Kidney epithelial cell (primary cell): Measurements from ENCODE around the gene NPBWR2. TPM values are rescaled to one million over a fixed set of nuclear protein-coding genes. Genes with fewer than 3 reads are reported as not detected.

ENCODE experiments used
- DNase-seq: peaks from one replicate; pipeline ENCODE4 v3.0.0-alpha.2; 2010; ENCODE audit warnings: low read depth
- H3K27me3 ChIP-seq: 2 replicates; pipeline ENCODE4 v1.6.0; 2011; ENCODE audit warnings: low read length; ENCODE audit not compliant: control insufficient read depth, insufficient read depth
- H3K36me3 ChIP-seq: 2 replicates; pipeline ENCODE4 v1.5.1; 2011; ENCODE audit warnings: low read length; ENCODE audit not compliant: control insufficient read depth, insufficient read depth
- H3K4me3 ChIP-seq: 2 replicates; pipeline ENCODE4 v1.5.1; 2011; ENCODE audit warnings: low read depth, mild to moderate bottlenecking, control low read depth, low read length
- total RNA-seq: library from RNA; depleted of rRNA; stranded (reverse); fragments of >200 nt; gene quantifications from 2 replicates; pipeline ENCODE4 v1.2.3, GENCODE V29; 2015
- TF ChIP-seq, protein P1 (sequence below): IDR thresholded peaks from 2 replicates; pipeline ENCODE4 v1.5.1; 2011; ENCODE audit warnings: mild to moderate bottlenecking, moderate library complexity, low read length, control low read depth, inconsistent platforms; ENCODE audit not compliant: insufficient read depth, poor library complexity, severe bottlenecking

NPBWR2 gene
- total RNA-seq, 1 donor from 2014 or later = not detected

DNA sequence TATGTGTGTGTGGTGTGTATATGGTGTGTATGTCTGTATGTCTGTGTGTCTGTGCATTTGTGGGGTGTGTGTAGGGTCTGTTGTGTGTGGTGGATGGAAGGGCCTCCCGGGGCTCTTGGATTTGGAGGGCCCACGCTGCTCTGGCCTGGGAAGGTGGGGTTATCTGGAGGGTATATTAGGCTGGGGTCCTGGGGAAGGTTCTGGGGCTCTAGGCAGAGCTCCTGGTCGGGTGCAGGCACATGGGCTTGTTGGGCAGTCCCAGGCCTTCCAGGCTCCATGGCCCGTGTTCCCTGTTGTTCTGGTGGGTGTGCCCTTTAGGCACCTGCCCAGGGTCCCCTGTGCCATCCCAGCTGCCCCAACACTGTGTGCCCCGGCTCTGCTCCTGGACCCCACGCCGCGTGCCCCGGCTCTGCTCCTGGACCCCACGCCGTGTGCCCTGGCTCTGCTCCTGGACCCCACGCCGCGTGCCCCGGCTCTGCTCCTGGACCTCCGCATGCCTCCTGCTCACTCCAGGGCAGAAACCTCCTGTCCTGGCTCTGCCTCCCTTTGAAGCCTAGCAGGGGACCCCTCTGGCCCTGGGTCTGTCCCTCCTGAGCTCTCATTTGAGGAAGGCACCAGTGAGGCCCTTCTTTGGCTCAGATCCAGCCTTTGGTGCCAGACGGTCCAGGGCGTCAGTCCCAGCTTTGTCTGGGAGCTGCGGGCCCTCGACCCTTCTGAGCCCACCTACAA lies 46.7 kb upstream of the NPBWR2 start:
- DNase-seq = no peak
- TF ChIP-seq, protein P1, sequence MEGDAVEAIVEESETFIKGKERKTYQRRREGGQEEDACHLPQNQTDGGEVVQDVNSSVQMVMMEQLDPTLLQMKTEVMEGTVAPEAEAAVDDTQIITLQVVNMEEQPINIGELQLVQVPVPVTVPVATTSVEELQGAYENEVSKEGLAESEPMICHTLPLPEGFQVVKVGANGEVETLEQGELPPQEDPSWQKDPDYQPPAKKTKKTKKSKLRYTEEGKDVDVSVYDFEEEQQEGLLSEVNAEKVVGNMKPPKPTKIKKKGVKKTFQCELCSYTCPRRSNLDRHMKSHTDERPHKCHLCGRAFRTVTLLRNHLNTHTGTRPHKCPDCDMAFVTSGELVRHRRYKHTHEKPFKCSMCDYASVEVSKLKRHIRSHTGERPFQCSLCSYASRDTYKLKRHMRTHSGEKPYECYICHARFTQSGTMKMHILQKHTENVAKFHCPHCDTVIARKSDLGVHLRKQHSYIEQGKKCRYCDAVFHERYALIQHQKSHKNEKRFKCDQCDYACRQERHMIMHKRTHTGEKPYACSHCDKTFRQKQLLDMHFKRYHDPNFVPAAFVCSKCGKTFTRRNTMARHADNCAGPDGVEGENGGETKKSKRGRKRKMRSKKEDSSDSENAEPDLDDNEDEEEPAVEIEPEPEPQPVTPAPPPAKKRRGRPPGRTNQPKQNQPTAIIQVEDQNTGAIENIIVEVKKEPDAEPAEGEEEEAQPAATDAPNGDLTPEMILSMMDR = no peak
- Histone ChIP-seq H3K27me3 (peaks cover 2% of the 10 kb centered on the region), H3K4me3 (no peak overlapping the region), H3K36me3 (no peaks in the 10 kb centered on the region)

DNA sequence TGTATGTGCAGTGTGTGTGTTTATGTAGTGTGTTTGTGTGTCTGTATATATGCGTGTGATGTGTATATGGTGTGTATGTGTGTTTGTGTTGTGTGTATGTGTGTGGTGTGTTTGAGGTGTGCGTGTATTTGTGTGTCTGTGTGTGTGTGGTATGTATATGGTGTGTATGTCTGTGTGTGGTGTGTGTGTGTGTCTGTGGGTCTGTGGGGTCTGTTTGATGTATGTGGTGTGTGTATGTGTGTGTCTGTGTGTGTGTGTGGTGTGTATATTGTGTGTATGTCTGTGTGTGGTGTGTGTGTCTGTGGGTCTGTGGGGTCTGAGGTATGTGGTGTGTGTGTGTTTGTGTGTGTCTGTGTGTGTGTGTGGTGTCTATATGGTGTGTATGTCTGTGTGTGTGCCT lies 46.0 kb upstream of the NPBWR2 start:
- Histone ChIP-seq H3K4me3 (no peak overlapping the region), H3K36me3 (no peaks in the 10 kb centered on the region), H3K27me3 (peaks cover 2% of the 10 kb centered on the region)
- TF ChIP-seq, protein P1 = no peak
- DNase-seq = no peak

DNA sequence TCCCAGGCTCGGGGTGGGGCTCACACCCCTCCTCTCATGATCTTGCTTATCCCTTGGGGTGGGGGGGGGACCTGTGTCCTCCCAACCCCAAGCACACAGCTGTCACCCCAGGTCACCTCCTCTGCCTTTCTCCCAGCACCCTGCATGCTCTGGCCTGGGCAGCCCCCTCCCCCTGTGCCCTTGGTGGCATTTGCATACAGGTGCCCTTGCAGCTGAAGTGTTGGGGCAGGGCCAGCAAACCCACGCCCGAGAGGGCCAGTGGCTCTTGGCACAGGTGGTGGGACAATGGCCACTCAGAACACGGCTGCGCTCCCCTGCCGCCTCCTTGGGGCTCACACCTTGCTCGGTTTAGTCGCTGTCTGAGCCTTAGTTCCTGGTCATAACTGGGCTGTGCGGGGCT lies 45.5 kb upstream of the NPBWR2 start:
- DNase-seq = no peak
- Histone ChIP-seq H3K27me3 (peaks cover 2% of the 10 kb centered on the region), H3K4me3 (no peak overlapping the region), H3K36me3 (no peaks in the 10 kb centered on the region)
- TF ChIP-seq, protein P1 = no peak

DNA sequence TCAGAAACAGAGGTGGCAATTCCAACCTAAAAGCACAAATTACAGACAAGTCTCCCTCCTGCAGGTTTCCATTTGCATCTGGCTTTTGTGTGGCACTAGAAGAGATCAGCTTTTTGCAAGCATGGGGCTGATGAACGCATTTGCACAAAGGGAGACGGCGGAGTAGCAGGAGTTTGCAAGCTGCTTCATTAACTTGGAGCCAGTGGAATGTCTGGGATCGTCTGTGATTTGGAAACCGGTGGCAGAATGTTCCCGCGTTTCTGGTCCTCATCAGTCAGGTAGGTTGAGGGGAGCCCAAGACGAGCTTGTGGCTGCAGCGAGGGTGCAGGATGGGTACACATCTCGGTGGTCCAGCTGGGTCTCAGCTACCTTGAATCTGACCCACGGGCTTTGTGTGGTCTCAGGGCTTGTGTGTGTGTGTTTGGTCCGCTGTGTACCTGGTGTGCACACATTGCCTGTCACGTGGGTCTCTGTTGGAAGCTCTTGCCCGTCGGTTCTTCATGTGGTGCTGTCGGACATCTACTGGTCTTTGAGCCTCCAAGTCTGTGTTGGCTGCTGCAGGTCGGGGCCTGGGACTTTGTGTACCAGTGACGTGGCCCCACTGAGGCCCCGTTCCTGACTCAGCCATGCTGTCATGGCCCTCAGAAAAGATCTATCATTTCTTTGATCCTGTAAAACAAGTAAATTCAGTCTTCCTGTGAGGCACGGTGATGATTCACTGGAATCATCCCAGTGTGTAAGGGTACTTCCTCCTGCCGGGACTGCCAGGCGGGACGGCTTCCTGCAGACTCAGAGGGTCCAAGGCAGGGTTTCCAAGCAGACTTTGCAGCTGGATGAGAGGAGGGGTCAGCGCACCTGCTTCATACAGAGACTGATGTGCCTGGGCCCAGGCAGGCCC lies 44.5 kb upstream of the NPBWR2 start:
- no peak overlapping the region for H3K4me3 ChIP-seq
- no peaks in the 10 kb centered on the region for H3K36me3 ChIP-seq
- TF ChIP-seq, protein P1 = no peak
- peak; percentile 18 for DNase-seq
- peaks cover 2% of the 10 kb centered on the region for H3K27me3 ChIP-seq

DNA sequence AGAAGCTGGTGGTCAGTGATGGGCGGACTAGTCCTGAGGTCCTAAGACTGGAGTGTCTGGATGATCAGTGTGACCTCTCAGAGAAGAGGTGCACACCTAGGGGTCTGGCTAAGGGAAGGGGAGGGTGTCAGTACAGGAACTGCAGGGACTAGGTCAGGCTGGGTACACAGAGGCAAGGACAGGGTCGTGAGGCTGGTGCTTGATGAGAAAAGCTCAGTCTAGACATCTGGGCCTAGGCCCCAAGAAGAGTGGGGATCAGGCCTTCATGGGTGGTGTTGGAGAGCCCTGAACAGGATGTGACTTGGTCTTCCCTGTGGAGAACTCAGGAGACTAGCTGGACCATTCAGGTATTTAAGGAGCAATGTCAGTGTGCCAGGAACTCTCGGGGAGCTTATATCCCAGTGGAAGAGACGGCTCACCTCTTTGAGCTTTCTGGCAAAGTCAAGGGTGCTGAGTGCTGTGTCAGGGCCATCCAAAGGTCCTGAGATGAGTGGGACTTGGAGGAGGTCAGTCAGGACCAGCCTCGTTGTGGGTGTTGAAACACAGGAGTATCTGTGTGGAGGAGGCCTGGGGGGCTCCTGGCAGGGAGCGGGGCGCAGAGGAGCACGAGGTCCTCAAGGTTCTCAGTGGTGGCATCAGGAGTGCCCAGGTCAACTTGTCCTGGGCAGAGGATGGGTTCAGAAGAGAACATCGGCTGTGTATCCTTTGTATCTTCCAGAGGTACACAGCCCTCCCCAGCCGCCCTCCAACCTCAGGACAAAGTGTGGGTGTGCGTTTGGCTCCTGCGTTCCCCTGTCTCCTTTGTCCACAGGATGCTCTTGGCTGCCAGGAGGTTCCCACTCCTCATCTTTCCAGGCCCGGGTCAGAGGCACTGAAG lies 43.6 kb upstream of the NPBWR2 start:
- peaks cover 2% of the 10 kb centered on the region for H3K27me3 ChIP-seq
- DNase-seq = no peak
- TF ChIP-seq, protein P1 = no peak
- no peaks in the 10 kb centered on the region for H3K36me3 ChIP-seq
- H3K4me3 ChIP-seq = no peak overlapping the region
